HG03045 (cell line): ENCODE measurements around the gene NPRL2.

Experiments used
- ATAC-seq: cut with Tn5 transposase; IDR thresholded peaks from one replicate; pipeline ENCODE4 v1.9.1; 2021; ENCODE audit warnings: mild to moderate bottlenecking, moderate library complexity; ENCODE audit not compliant: unreplicated experiment

NPRL2 gene

GRCh38 chr3:50373146-50374051 lies 22.8 kb upstream of the NPRL2 start:
- ATAC-seq = no peak

DNA sequence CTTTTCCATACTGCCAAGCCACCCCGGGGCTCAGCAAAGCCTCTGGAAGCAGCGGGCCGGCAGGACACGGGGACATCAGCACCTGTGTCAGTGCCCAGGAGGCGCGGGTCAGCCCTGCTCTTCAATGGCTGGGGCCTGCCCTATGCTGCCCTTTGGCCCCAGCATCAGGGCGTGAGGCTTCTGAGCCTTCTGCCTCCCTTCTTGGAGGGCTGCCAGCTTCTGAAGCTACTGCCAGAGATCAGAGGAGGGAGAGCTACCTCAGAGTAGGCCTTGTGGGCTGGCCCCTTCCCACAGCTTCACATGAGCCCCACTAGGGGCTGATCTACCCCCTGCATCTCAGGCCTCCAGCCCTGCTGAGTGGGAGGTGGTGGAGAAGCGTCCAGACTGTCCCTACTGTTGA lies 21.8 kb upstream of the NPRL2 start:
- no peak for ATAC-seq

GRCh38 chr3:50371133-50371685 lies 20.6 kb upstream of the NPRL2 start:
- ATAC-seq = no peak

- ATAC-seq = no peak
Measured at GRCh38 chr3:50370594-50370993, 20.0 kb upstream of the NPRL2 start.

- ATAC-seq = no peak
Measured at GRCh38 chr3:50369012-50369670, 18.6 kb upstream of the NPRL2 start.

DNA sequence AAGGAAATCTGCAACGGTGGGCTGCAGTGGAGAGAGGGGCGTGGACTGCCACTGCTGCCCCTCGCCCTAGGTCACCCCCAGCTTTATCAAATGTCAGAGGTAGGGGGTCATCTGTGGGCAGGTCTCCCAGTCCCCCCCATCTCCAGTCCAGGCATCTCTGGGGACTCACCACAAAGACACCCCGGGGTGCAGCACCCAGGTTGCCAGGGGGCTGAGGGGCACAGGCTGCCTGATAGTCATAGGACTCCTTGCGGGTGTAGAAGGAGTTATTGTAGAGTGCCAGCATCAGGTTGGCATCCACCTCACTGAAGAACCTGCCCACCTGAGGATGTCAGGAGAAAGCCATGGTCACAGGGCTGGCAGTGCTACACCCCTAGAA lies 15.3 kb upstream of the NPRL2 start:
- no peak for ATAC-seq

DNA sequence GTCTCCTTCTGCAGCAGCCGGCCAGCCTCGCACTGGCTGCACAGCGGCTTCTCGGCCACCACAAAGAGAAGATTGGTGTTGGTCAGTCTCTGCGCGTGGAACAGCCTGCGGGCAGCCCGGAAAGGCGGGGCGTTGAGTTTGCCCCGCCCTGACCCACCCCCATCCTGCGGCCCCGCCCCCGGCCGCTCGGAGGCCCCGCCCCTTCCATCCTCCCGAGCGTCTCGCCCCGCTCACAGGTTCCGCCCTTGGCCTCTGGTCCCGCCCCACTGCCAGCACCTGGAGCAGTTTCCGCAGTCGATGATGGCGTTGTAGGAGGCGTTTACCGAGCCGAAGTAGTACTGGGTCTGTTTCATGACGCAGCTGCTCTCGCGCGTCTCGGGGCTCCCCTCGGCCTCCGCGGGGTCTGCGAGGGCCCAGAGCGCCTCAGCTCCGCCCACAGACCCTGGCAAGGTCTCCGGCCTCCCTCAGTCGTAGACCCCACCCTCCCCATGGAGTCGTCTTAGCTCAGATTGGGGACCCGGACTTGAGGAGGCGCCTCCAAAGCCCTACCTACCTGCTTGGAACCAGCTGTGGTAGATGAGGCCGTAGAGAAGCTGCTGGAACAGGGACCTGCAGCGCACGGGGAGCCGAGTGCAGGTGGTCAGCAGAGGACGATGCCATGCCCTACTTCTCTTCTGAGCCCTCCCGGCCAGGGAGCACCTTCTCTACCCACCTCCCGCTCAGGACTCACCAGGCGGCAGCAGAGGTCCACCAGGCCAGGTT lies 14.7 kb upstream of the NPRL2 start:
- peak; percentile 75 for ATAC-seq

GRCh38 chr3:50364573-50365079 lies 14.1 kb upstream of the NPRL2 start:
- ATAC-seq = peak; percentile 9

DNA sequence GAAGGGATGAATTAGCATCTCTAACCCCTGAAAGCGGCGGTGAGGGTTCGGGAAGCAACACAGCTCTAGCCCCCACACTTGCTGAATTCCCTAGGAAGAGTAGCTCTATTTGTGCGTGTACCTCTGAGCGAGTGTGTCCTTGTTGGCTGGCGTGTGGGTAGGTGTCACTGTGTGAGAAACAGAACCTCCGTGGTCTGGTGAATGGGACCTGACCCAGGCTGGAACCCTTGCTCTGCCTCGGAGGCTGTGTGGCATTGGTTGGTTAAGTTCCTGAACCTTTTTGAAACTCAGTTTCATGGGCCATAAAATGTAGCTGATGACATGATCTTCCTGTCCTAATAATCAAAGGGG lies 9.2 kb upstream of the NPRL2 start:
- ATAC-seq = peak; percentile 5

- ATAC-seq = peak; percentile 99
Measured at GRCh38 chr3:50358911-50359759, 8.6 kb upstream of the NPRL2 start, which contains the start of gene TMEM115. TMEM115 (minus strand) TSS chr3:50359521; CDS start chr3:50359063, 458 bp downstream.

- ATAC-seq = no peak
Measured at GRCh38 chr3:50358355-50358910, 7.9 kb upstream of the NPRL2 start.

GRCh38 chr3:50357481-50357880 lies 6.9 kb upstream of the NPRL2 start:
- ATAC-seq = no peak

- ATAC-seq = no peak
Measured at GRCh38 chr3:50356553-50356952, 6.0 kb upstream of the NPRL2 start.

- ATAC-seq = no peak
Measured at GRCh38 chr3:50355829-50356552, 5.4 kb upstream of the NPRL2 start.

- ATAC-seq = no peak
Measured at GRCh38 chr3:50354850-50355249, 4.3 kb upstream of the NPRL2 start.

GRCh38 chr3:50354186-50354764 lies 3.7 kb upstream of the NPRL2 start:
- ATAC-seq = no peak

GRCh38 chr3:50353245-50354004 lies 2.9 kb upstream of the NPRL2 start:
- ATAC-seq = no peak

GRCh38 chr3:50352781-50353180 lies 2.2 kb upstream of the NPRL2 start:
- no peak for ATAC-seq
